Retinal pigment epithelial cell (primary cell): ENCODE results near the gene CNNM4.

Experiments used
- DNase-seq: peaks from one replicate; pipeline ENCODE4 v3.0.0-alpha.2; 2010; ENCODE audit warnings: low read depth
- H3K4me3 ChIP-seq: 2 replicates; pipeline ENCODE4 v1.5.1; 2011; ENCODE audit warnings: mild to moderate bottlenecking, low read length, control low read depth, moderate library complexity
- CTCF ChIP-seq: conservative IDR thresholded peaks from 2 replicates; pipeline ENCODE4 v1.5.1; 2011; ENCODE audit warnings: low read depth, low read length, control low read depth, inconsistent platforms

The CNNM4 gene

GRCh38 chr2:96859681-96860064 is 99.0 kb downstream of the CNNM4 start:
- no peak for DNase-seq
- H3K4me3 ChIP-seq, result no peak overlapping the region
- TF ChIP-seq CTCF, result no peak

GRCh38 chr2:96860065-96861029 is 99.6 kb downstream of the CNNM4 start:
- H3K4me3 ChIP-seq, result no peak overlapping the region
- DNase-seq, result no peak
- no peak for TF ChIP-seq CTCF

- H3K4me3 ChIP-seq, result no peak overlapping the region
- no peak for TF ChIP-seq CTCF
- DNase-seq, result no peak
Observed at GRCh38 chr2:96861074-96861473, 100.4 kb downstream of the CNNM4 start.
